HG03060 (cell line): ENCODE measurements around the gene CLSTN3.

Experiments
- ATAC-seq: cut with Tn5 transposase; IDR thresholded peaks from one replicate; pipeline ENCODE4 v1.9.1; 2021; ENCODE audit warnings: low read depth, moderate number of reproducible peaks; ENCODE audit not compliant: unreplicated experiment

CLSTN3 gene

GRCh38 chr12:7129872-7130691, at the start of gene CLSTN3:
TSS of gene CLSTN3 (plus strand) at chr12:7130371. CDS start at chr12:7130649, 278 bp downstream.
- no peak for ATAC-seq

- ATAC-seq, result no peak
Measured at GRCh38 chr12:7081037-7081436, 49.1 kb upstream of the CLSTN3 start.

GRCh38 chr12:7083125-7083524, 47.0 kb upstream of the CLSTN3 start:
- no peak for ATAC-seq

- no peak for ATAC-seq
Measured at GRCh38 chr12:7089196-7089871, 40.8 kb upstream of the CLSTN3 start.

DNA sequence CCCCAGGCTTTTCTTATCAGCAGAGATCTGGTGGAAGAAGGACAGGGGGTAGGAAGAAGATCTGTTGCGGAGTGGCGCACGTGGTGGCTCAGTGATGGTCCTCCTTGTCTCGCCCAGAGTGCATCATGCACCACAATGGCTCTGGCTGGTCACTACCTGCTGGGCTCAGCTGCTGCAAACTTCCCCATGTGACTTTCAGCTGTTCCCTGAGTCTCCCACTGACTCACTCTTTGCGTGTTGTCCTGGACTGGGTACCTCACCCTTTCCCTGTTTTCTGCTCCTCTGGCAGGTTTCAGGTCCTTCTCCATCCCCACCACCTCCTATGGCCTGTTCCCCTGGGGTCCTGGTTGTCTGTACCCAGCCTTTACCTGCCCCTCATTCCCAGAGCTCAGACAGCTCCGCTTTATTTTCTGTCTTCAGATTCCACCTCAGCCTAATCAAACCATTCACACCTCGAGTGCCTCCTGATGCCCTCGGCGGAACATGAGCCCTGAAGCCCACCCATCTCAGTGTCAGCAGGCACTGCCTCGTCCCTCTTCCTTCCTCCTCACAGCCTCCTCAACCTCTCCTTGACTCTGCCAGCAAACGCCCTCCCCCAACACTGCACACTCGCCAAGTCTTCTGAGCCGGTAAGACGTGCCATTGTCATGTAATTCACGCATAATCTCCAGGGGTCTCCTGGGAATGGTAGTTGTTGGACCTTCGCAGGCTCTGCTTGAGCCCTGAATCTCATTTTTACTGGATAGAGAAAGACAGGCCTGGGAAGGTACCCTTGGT, 39.8 kb upstream of the CLSTN3 start:
- ATAC-seq, result no peak

DNA sequence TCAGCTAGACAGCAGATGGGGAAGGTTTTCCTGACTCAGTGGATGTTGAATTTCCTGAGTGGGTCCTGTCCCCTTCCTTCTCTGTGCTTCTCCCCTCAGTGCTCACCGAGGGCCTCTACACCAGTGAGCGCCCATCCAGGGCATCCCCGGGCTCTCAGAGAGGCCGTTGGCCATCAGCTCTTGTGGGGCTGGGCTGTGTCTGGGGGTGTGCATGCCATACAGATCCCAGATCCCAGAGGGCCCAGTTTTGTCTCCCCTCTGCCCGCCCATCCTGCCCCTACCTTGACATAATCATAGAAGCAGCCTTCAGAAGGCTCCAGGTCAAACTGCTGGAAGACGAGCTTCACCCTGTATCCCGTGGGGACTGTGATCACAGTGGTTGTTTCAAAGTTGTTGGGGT, 39.0 kb upstream of the CLSTN3 start:
- no peak for ATAC-seq

GRCh38 chr12:7091660-7092228, 38.4 kb upstream of the CLSTN3 start:
- ATAC-seq, result no peak

- ATAC-seq, result no peak
Measured at GRCh38 chr12:7092229-7092985, 37.8 kb upstream of the CLSTN3 start, which contains the start of gene C1R. TSS of gene C1R (minus strand) at chr12:7092445. CDS start at chr12:7092388, 57 bp downstream.

DNA sequence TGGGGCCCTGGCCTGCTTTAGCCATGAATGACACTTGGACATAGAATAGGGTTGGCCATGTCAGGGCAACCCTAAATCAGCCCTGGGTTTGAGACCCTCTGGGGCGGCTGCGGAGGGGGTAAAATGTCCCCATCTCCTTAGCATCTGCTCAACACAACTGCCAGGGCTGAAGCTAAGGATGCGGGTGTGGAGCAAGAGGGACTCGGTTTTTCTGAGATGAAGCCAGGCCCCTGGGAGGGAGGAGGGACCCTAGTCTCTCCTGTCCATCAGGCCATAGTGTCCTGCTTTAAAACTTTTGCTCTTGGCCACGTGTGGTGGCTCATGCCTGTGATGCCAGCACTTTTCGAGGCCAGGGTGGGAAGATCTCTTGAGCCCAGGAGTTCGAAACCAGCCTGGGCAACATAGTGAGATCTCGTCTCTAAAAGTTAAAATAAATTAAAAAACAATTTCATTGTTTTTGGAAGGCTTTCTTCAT, 37.1 kb upstream of the CLSTN3 start:
- ATAC-seq, result no peak

DNA sequence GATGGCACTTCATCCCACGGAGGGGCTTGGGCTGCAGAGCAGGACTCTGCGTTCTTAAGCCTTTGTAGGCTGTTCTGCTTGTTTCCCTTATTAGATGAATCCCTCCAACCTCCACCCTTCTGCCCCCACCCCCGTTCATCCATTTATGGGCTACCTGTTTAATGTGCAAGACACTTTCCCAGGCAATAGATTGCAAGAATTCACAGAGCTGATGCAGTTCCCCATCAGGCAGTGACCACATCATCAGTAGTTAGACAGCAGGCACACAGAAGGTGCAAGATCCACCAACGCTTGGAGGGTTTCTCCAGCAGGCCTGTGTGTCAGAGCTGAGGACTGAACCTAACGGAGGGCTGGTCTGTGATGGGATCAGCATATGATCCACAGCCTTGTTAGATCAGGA, 36.7 kb upstream of the CLSTN3 start:
- ATAC-seq, result no peak

DNA sequence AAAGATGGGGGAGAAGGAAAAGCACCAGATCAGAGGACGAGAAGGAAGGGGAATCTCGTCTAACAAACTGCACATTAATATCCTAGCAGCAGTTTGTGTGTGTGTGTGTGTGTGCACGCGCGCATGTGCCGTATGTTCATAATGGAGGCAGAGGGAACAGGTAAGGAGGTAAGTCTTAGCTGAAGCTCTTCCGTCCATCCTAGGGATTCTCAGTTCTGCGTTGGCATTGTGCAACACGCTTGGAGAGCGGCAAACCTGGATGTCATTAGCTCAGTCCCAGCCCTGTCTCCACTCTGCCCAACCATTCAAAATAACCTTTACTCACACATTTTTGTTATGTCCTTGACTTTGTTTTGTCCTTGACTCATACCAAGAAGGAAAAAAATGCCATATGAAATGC, 36.3 kb upstream of the CLSTN3 start:
- ATAC-seq, result no peak

DNA sequence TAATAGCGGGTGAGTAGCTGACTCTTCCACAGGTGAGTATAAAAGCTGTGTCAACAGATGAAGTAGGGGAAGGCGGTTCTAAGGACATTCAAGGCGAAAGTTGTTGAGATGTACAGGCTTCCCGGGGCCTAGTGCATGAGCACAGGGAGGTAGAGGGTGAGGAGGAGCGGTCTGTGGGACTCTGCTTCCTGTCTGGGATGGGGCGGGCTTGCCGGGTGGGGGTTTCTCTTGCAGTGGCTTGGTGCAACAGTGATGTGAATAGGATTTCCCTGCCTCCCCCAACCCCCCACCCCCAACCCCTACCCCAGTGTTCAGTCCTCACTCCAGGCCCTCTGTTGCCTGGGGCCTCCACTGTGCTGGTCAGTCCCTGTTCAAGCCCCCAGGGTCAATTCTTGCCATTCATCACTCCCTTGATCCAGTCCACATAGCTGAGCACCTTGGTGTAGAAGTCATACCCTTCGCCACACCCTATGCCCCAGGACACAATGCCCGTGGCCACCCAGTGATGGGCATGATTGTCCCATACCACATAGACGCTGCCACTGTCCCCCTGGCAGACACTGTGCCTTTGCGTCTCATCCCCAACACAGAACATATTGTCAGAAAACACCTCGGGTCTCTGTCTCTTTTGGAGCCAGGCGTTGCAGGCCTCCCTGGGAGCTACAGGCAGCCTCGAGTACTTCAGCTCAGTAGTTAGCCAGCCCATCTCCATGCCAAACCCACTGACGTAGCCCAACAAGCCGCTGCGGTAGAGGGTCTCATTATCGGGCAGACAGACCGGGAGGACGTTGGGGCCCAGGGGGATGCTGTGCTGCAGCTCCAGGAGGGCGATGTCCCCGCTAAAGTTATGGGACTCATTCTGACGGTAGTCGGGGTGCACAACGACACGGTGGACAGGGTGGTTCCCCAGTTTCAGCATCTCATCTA, 33.9 kb upstream of the CLSTN3 start:
- no peak for ATAC-seq

- no peak for ATAC-seq
Measured at GRCh38 chr12:7096979-7097378, 33.2 kb upstream of the CLSTN3 start.

GRCh38 chr12:7099290-7099996, 30.7 kb upstream of the CLSTN3 start:
- ATAC-seq, result no peak

DNA sequence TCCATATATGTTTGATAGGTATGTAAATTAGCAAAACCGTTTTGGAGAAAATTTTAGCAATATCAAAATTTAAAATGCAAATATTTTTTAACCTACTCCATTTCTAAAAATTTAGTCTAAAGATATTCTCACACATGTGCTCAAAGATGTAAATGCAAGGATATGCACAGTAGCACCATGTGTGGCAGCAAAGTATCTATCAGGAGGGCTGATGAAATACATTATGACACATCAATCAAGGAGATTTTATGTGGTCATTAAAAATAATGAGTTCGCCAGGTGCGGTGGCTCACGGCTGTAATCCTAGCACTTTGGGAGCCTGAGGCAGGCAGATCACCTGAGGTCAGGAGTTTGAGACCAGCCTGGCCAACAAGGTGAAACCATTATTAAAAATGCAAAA, 29.9 kb upstream of the CLSTN3 start:
- ATAC-seq, result no peak

DNA sequence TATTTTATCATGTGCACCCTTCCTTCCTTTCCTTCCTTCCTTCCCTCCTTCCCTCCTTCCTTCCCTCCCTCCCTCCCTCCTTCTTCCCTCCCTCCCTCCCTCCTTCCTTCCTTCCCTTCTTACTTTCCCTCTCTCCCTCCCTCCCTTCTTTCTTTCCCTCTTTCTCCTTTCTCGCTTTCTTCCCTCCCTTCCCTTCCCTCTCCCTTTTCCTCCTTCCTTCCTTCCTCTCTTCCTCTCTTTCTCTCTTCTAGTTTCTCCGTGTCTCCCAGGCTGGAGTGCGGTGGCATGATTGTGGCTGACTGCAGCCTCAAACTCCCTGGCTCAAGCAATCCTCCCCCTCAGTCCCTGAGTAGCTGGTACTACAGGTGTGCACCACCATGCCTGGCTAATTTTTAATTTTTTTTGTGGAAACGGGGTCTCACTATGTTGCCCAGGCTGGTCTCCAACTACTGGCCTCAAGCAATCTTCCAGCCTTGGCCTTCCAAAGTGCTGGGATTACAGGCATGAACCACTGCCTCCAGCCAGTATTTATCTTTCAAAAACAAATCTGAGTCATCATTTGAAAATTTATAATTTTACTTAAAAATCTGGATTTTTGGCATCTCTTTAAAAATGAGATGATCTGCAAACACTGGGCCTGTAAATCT, 29.0 kb upstream of the CLSTN3 start:
- no peak for ATAC-seq

GRCh38 chr12:7101694-7102131, 28.5 kb upstream of the CLSTN3 start:
- no peak for ATAC-seq

GRCh38 chr12:7102582-7102981, 27.6 kb upstream of the CLSTN3 start:
- no peak for ATAC-seq
